K562 (cell line): Measurements from ENCODE around the gene DRC3.

Source experiments
- ARID3A ChIP-seq: IDR thresholded peaks from 2 replicates; pipeline ENCODE4 v1.6.1; 2012; ENCODE audit warnings: low read depth, low read length, improper control_type of control experiment, borderline replicate concordance
- BRF1 ChIP-seq: IDR thresholded peaks from 3 replicates; pipeline ENCODE4 v1.6.1; 2011; ENCODE audit warnings: borderline replicate concordance, mild to moderate bottlenecking; ENCODE audit not compliant: insufficient read length; ENCODE audit errors: extremely low read depth
- CBX2 ChIP-seq: fragments of 200-600 bp; sonication (generic); IDR thresholded peaks from one replicate; pipeline ENCODE4 v1.6.1; 2012; ENCODE audit warnings: mild to moderate bottlenecking, low read length, inconsistent platforms; ENCODE audit not compliant: insufficient read depth, poor library complexity, severe bottlenecking
- CREB1 ChIP-seq, 2 experiments: sonication (generic) in 1 of 2; formaldehyde crosslinking in 1 of 2; IDR thresholded peaks; 2 replicates each; pipeline versions ENCODE4 v1.6.1 to v1.8.0; 2012 to 2022; ENCODE audit warnings: inconsistent platforms in 1 of 2, mild to moderate bottlenecking in 1 of 2, missing genetic modification reagents in 1 of 2, moderate library complexity in 1 of 2
- CTCF ChIP-seq, 3 experiments: IDR thresholded peaks in 2 of 3; conservative IDR thresholded peaks in 1 of 3; 2 replicates each; pipeline ENCODE4 v1.5.1; 2011 to 2012; ENCODE audit warnings: low read length in 3 of 3, mild to moderate bottlenecking in 3 of 3, control low read depth in 2 of 3, improper control_type of control experiment in 1 of 3, inconsistent platforms in 1 of 3, low read depth in 1 of 3, mixed read lengths in 1 of 3, moderate library complexity in 1 of 3; ENCODE audit not compliant: insufficient read depth in 2 of 3
- DPF2 ChIP-seq: fragments of 450-650 bp; IDR thresholded peaks from 2 replicates; pipeline ENCODE4 v1.6.1; 2016
- KLF1 ChIP-seq: fragments of 450-650 bp; IDR thresholded peaks from 2 replicates; pipeline ENCODE4 v1.6.1; 2016; ENCODE audit warnings: missing genetic modification characterization, missing compliant biosample characterization
- PRDM10 ChIP-seq: fragments of 450-650 bp; IDR thresholded peaks from 2 replicates; pipeline ENCODE4 v1.6.1; 2018; ENCODE audit not compliant: partially characterized antibody
- RFX5 ChIP-seq: IDR thresholded peaks from 2 replicates; pipeline ENCODE4 v1.6.1; 2011; ENCODE audit warnings: low read depth, mild to moderate bottlenecking, improper control_type of control experiment, low read length
- SMC3 ChIP-seq: conservative IDR thresholded peaks from 2 replicates; pipeline ENCODE4 v1.6.1; 2011; ENCODE audit warnings: low read depth, low read length, improper control_type of control experiment; ENCODE audit not compliant: insufficient read depth
- ZBTB11 ChIP-seq, 3 experiments: fragments of 200-800 bp in 1 of 3; fragments of 250-450 bp in 1 of 3; fragments of 450-650 bp in 1 of 3; sonication (Bioruptor Pico) in 1 of 3; sonication (Bioruptor generic) in 1 of 3; formaldehyde crosslinking in 1 of 3; IDR thresholded peaks; 2 replicates each; pipeline versions ENCODE4 v1.6.1 to v1.8.0; 2016 to 2022; ENCODE audit warnings: mild to moderate bottlenecking in 2 of 3, missing genetic modification characterization in 2 of 3, missing compliant biosample characterization in 1 of 3, moderate library complexity in 1 of 3
- ZKSCAN8 ChIP-seq: fragments of 200-800 bp; sonication (Bioruptor generic); IDR thresholded peaks from 2 replicates; pipeline ENCODE4 v1.6.1; 2016; ENCODE audit warnings: missing genetic modification characterization, missing compliant biosample characterization
- ZNF175 ChIP-seq: fragments of 200-800 bp; sonication (Bioruptor generic); IDR thresholded peaks from 2 replicates; pipeline ENCODE4 v1.6.1; 2016; ENCODE audit warnings: low read depth, mild to moderate bottlenecking, missing genetic modification characterization, missing compliant biosample characterization
- ZNF274 ChIP-seq: IDR thresholded peaks from 2 replicates; pipeline ENCODE4 v1.6.1; 2011; ENCODE audit warnings: low read depth, mild to moderate bottlenecking, low read length, moderate library complexity, borderline replicate concordance

- TF ChIP-seq ZNF175 (CRISPR knock-in tag) (no peak), DPF2 (no peak), ZBTB11 (CRISPR knock-in tag; IDR thresholded peaks at IDR 0.05) (no peak), RFX5 (no peak), CBX2 (no peak), PRDM10 (no peak), SMC3 (no peak), ZKSCAN8 (CRISPR knock-in tag) (no peak), KLF1 (tag) (no peak), CREB1 (IDR thresholded peaks at IDR 0.05) (no peak), CREB1 (CRISPR knock-in tag; IDR thresholded peaks at IDR 0.05) (no peak), CTCF (IDR thresholded peaks at IDR 0.05 in 2 of 3, conservative IDR thresholded peaks at IDR 0.05 in 1 of 3; ENCODE audit: insufficient read depth in 2 of 3, low read depth in 1 of 3, low read length in 3 of 3) (no peak), ARID3A (no peak), BRF1 (no peak), ZNF274 (no peak)
Measured at GRCh38 chr17:18004345-18004744, 31.7 kb downstream of the DRC3 start.
